ENCODE results near the gene CCNDBP1.

CCNDBP1 gene

GRCh38 chr15:43237842-43238470 is 52.8 kb downstream of the CCNDBP1 start:
- Histone ChIP-seq H3K9ac (ENCODE audit: low read depth, low read length) (no peak overlapping the region), H3K9me3 (ENCODE audit: control insufficient read depth, insufficient read depth, low read length) (no peaks in the 10 kb centered on the region; the same call in 1 of the 2 replicates), H3K36me3 (ENCODE audit: insufficient read depth, low read length) (no peaks in the 10 kb centered on the region), H3K4me1 (ENCODE audit: insufficient read depth, low read length) (no peaks in the 10 kb centered on the region)

- no peaks in the 10 kb centered on the region for H3K36me3 ChIP-seq (ENCODE audit: insufficient read depth, low read length)
- no peak overlapping the region for H3K9ac ChIP-seq (ENCODE audit: low read depth, low read length)
- no peaks in the 10 kb centered on the region for H3K4me1 ChIP-seq (ENCODE audit: insufficient read depth, low read length)
- H3K9me3 ChIP-seq (ENCODE audit: control insufficient read depth, insufficient read depth, low read length): no peaks in the 10 kb centered on the region; the same call in 1 of the 2 replicates
Measured at GRCh38 chr15:43238671-43239131, 53.5 kb downstream of the CCNDBP1 start.

GRCh38 chr15:43239732-43240491 is 54.7 kb downstream of the CCNDBP1 start:
- Histone ChIP-seq H3K36me3 (ENCODE audit: insufficient read depth, low read length) (no peaks in the 10 kb centered on the region), H3K4me1 (ENCODE audit: insufficient read depth, low read length) (no peaks in the 10 kb centered on the region), H3K9me3 (ENCODE audit: control insufficient read depth, insufficient read depth, low read length) (no peaks in the 10 kb centered on the region; the same call in 1 of the 2 replicates), H3K9ac (ENCODE audit: low read depth, low read length) (no peak overlapping the region)

GRCh38 chr15:43241100-43241499 is 55.9 kb downstream of the CCNDBP1 start:
- Histone ChIP-seq H3K4me1 (ENCODE audit: insufficient read depth, low read length) (no peaks in the 10 kb centered on the region), H3K9me3 (ENCODE audit: control insufficient read depth, insufficient read depth, low read length) (no peaks in the 10 kb centered on the region; the same call in 1 of the 2 replicates), H3K9ac (ENCODE audit: low read depth, low read length) (no peak overlapping the region), H3K36me3 (ENCODE audit: insufficient read depth, low read length) (no peaks in the 10 kb centered on the region)

- H3K9ac ChIP-seq (ENCODE audit: low read depth, low read length): no peak overlapping the region
- no peaks in the 10 kb centered on the region; the same call in 1 of the 2 replicates for H3K9me3 ChIP-seq (ENCODE audit: control insufficient read depth, insufficient read depth, low read length)
- H3K36me3 ChIP-seq (ENCODE audit: insufficient read depth, low read length): no peaks in the 10 kb centered on the region
- H3K4me1 ChIP-seq (ENCODE audit: insufficient read depth, low read length): no peaks in the 10 kb centered on the region
Measured at GRCh38 chr15:43242616-43243015, 57.4 kb downstream of the CCNDBP1 start.

GRCh38 chr15:43243020-43243645 is 57.9 kb downstream of the CCNDBP1 start:
- H3K4me1 ChIP-seq (ENCODE audit: insufficient read depth, low read length): no peaks in the 10 kb centered on the region
- no peaks in the 10 kb centered on the region for H3K36me3 ChIP-seq (ENCODE audit: insufficient read depth, low read length)
- no peak overlapping the region for H3K9ac ChIP-seq (ENCODE audit: low read depth, low read length)
- H3K9me3 ChIP-seq (ENCODE audit: control insufficient read depth, insufficient read depth, low read length): no peaks in the 10 kb centered on the region; the same call in 1 of the 2 replicates

GRCh38 chr15:43244092-43244491 is 58.9 kb downstream of the CCNDBP1 start:
- no peaks in the 10 kb centered on the region for H3K4me1 ChIP-seq (ENCODE audit: insufficient read depth, low read length)
- no peaks in the 10 kb centered on the region; the same call in 1 of the 2 replicates for H3K9me3 ChIP-seq (ENCODE audit: control insufficient read depth, insufficient read depth, low read length)
- no peaks in the 10 kb centered on the region for H3K36me3 ChIP-seq (ENCODE audit: insufficient read depth, low read length)
- H3K9ac ChIP-seq (ENCODE audit: low read depth, low read length): no peak overlapping the region

- H3K4me1 ChIP-seq (ENCODE audit: insufficient read depth, low read length): no peaks in the 10 kb centered on the region
- H3K36me3 ChIP-seq (ENCODE audit: insufficient read depth, low read length): no peaks in the 10 kb centered on the region
- H3K9me3 ChIP-seq (ENCODE audit: control insufficient read depth, insufficient read depth, low read length): no peaks in the 10 kb centered on the region
- H3K9ac ChIP-seq (ENCODE audit: low read depth, low read length): no peak overlapping the region
Measured at GRCh38 chr15:43246261-43246774, 61.1 kb downstream of the CCNDBP1 start.
